H4 (cell line): ENCODE measurements around the gene SEMA3E. TPM values are rescaled to one million over a fixed set of nuclear protein-coding genes. Genes with fewer than 3 reads are reported as not detected.
"Not testable (repeated sequence)": the region's sequence is repeated elsewhere in the genome, so short reads cannot be mapped to it uniquely, and the experiment has no call there.

Experiments
- DNase-seq: peaks from one replicate; pipeline ENCODE4 v3.0.0-alpha.2; 2015; ENCODE audit warnings: low spot score
- total RNA-seq: library from RNA; depleted of rRNA; stranded (reverse); fragments of >200 nt; shearing (Covaris generic); gene quantifications from 2 replicates; pipeline ENCODE4 v1.2.3, GENCODE V29; 2014

SEMA3E gene
- total RNA-seq, 1 experiment from 2014 or later: 9.4 TPM

DNA sequence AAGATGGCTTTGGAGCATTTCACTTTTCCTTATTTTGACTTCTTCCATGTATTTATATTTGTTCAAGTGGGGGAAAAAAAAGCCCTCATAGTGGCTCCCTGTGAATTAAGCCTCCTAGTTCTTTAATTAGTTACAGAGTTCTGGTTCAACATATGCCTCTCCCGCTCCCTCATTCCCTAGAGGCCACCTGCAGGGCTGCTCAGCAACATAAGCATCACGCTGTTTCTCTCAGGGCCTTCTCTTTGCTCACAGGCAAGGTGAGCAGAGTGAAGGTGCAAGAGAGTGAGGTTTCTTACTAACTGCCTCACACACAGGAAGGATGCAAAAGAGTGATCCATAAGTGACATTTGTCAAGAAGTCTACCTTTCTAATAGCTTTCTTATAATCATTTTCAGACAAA is 196.7 kb downstream of the SEMA3E start:
- DNase-seq: no peak

GRCh38 chr7:83451501-83452045 is 197.4 kb downstream of the SEMA3E start:
- no peak for DNase-seq

- no peak for DNase-seq
Measured at GRCh38 chr7:83449781-83450180, 199.2 kb downstream of the SEMA3E start.

DNA sequence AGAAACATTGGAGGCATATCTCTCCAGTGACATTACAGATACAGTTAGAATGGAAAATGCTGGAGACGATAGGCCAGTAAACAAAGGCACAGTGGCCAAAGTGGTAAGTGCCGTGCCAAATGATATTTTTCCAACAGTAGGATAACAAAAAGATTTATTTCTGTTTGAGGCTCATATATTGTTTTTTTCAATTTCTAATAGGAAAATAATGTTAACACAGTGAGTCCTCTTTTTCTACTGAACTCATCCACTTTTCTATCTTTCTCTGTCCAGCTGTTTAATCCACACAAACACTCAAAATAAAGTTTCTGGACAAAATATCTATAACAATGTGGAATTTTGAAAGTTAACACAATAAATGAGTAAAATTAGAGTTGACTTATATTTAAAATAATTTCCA is 201.3 kb downstream of the SEMA3E start:
- DNase-seq: no peak

DNA sequence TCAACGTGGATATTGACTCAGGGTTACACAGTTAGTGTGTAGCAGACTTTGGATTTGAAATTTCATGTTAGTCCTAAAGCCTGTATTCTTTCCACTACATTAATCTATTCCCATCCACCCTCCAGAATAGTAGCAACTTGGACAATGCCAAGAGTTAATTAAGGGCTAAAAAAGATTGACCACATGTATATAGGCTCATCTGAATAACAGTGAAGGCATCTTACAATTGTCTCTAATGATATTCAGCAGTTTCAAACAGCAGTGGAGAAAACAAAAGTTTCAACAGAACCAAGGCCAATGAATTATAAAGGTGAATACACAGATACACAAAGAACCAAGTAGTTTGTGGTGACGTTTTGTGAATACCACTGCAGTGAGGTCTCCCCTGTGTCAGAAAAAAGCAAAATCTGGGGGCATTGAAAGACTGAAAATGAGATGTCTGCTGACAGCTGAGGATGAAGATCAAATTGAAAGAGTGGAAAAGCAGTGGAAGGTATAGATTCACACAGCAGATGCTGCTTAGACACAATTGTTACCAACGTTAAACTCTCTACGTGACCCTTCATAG is 202.8 kb downstream of the SEMA3E start:
- DNase-seq: no peak

DNA sequence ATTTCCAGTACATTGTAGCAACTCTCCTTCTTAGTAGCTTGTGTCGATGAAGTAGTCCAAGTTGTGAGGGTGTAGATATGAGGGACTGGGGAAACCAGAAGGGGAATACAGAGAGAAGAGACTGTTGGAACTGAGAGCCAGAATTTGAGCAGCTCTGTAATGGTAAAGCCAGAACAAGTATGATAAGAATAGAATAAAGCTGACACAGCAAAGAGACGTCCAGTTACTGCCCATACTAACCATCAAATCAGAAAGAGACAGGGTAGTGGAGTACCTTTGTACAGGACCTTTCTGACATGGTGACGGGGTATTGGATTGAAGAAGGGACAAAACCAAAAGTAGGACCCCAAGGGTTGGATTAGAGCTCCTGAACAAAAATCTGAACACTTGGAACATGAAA is 206.0 kb downstream of the SEMA3E start:
- DNase-seq: no peak

DNA sequence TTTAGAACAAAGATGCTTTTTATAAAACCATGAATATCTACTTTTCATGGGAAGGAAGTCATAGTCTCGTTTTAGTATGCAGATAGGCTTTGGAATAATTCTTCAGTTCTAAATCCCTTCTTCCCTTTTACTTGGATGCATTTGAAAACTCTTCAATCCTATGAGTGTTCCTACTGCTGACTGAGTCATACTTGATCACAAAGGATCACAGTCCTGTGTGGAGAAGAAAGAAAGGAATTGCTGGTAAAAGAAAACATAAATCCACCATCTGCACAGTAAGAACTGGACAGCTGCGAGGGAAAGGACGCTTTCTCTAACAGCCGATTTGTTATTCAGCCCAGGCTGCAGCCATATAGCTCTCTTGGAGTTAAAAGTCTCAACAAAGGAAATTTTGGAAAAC is 209.9 kb downstream of the SEMA3E start:
- DNase-seq: no peak

GRCh38 chr7:83430289-83430688 is 218.7 kb downstream of the SEMA3E start:
- DNase-seq: not testable (repeated sequence)

DNA sequence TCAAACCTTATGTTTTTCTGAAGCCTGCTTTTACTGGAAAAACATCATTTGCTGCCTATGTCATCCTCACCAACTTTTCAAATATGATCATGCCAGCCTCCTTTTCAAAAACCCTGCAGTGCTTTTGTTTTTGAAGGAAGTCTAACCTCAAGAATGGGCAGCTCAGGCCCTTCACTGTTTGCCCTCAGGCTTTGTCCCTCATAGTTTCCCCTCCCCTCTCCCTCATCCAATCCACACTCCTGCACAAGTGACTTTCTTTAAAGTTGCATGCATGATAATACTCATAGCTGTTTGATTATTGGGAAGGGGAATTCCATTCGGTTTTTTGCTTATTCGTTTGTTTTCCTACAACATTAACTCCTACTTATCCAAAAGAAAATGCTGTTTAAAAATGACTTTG is 219.4 kb downstream of the SEMA3E start:
- DNase-seq: no peak

DNA sequence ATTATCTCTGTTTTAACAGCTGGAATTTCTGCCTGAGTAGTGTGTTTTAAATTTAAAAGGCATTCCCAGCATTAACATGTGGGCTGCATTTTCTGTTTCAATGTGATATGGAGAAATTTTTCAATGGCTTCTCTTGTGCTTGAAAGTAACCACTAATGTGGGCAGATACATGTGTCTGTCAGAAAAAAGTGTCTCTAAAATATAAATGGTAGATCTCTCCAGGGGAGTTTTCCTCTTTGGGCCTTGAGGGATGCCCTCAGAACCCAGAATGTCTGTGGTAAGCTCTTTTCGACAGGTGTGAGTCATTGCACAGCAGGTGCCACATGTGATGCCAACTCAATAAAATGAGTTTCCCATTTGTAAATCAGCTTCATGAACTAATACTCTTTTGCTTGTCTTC is 221.1 kb downstream of the SEMA3E start:
- no peak for DNase-seq

DNA sequence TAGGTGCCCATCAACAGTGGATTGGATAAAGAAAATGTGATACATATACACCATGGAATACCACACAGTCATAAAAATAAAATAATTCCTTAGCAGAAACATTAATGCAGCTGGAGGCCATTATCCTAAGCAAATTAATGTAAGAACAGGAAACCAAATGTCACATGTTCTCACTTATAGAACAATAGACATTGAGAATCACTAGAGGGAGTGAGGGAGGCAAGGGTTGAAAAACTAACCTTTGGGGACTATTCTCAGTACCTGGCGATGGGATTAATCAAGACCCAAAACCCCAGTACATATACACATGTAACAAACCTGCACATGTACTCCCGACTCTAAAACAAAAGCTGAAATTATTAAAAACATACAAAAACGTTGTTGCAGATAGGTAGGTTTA is 222.6 kb downstream of the SEMA3E start:
- no peak for DNase-seq

DNA sequence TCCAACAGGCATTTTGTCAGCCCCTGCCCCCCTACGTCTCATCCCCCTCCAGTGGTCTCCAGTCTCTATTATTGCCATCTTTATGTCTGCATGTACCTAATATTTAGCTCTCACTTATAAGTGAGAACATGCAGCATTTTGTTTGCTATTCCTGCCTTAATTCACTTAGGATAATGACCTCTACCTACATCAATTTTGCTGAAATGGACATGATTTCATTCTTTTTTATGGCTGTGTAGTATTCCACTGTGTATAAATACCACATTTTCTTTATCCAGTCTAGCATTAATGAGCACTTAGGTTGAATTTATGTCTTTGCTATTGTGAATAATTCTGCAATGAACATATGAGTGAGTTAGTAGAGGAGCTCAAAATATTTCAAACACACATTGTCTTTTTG is 229.9 kb downstream of the SEMA3E start:
- DNase-seq: no peak

- DNase-seq: peak; percentile 11
Measured at GRCh38 chr7:83415840-83416239, 233.1 kb downstream of the SEMA3E start.

DNA sequence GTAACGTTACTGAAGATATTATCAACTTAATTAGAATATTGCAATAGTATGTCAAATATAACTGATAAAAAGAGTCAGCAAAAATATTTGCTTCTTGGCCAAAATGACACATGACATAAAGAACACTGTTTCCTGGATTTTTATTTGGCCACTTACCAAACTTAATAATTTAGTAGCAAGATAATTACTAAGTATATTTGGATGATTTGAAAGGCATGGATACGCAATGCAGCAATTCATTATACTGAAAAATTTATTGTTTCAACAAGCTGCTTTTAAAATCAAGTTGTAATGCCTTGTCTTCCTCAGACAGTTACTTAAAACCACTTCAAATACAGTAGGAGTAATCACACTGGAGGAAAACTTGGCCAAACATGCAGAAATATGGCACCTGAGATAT is 234.0 kb downstream of the SEMA3E start:
- no peak for DNase-seq

GRCh38 chr7:83413831-83414230 is 235.1 kb downstream of the SEMA3E start:
- DNase-seq: peak; percentile 35

DNA sequence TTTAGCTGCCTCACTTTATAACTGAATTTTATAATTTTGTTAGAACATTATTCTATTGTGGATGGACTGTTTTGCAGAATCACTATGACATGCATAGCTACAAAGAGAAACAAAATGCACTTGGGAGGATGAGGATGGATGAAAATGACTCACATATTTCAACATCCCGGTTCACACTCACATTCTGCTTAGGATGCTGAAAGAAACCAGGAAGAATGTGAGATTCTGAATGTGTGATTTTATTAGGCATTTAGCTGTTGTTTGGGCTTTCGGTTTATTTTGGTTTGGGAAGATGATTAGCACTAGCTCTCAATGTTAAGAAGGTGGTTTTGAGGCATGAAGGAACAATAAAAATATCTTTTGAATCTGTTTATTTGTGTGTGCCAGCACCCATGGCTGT is 235.5 kb downstream of the SEMA3E start:
- DNase-seq: peak; percentile 67

GRCh38 chr7:83410989-83411591 is 237.8 kb downstream of the SEMA3E start:
- DNase-seq: peak; percentile 72

GRCh38 chr7:83394776-83395175 is 254.2 kb downstream of the SEMA3E start:
- DNase-seq: no peak

- DNase-seq: no peak
Measured at GRCh38 chr7:83388436-83388835, 260.5 kb downstream of the SEMA3E start.

DNA sequence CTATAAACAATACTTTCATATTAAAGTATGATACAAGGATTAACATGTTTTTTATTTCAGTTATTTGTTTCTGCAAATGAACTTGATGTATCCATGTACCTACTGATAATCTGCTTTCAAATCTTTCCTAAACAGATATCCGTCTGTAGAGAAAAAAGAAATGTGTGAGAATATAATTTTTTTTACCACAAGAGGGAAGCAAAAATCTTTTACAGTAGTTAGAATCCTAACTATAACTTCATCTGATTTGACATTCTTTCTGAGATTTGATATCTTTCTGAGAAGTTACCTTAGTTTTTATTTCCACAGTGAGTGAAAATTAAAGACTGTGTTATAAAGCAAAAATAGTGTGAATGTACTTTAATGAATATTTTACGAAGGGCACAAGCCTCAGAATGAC is 282.3 kb downstream of the SEMA3E start:
- no peak for DNase-seq

- DNase-seq: no peak
Measured at GRCh38 chr7:83365746-83366145, 283.2 kb downstream of the SEMA3E start.

DNA sequence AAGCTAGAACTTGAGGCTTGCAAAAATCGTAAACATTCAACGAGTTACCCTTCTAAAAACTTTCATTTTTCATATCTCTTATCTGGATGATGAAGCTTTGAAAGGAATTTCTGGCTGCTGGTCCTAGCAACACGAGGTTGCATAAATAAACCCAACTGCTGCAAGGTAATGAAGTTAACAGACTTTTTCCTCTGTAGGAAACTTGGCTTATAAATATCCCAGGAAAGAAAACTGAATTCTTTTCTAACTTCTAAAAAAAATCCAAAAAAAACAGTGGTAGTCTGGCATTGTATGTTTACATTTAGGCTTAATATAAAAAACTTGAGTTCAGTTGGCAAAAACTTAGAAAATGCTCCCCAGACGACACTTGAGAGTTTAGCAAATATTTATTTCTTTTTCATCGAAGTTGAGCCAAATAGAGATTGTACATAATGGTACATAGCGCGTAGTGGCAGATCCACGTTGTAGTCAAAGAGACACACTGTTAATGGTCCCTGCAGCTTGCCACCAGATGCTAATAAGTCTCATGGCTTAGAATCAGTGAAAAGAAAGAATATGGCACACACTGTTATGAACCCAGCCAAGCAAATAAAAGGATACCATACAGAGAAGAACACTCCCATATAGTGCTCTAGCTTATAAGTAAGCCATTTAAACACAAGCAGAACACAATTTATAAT is 285.9 kb downstream of the SEMA3E start:
- DNase-seq: no peak

- no peak for DNase-seq
Measured at GRCh38 chr7:83359108-83359507, 289.8 kb downstream of the SEMA3E start.
